K562 (cell line): Measurements from ENCODE around the gene PCDHGB1. TPM values are rescaled to one million over a fixed set of nuclear protein-coding genes. Genes with fewer than 3 reads are reported as not detected.

ENCODE experiments used
- polyA plus RNA-seq, 8 experiments: library from polyadenylated mRNA; depleted of rRNA in 4 of 8; stranded (reverse) in 5 of 8; unstranded in 3 of 8; fragments of >200 nt; fragmentation: Nextera tagmentation in 2 of 8; fragmentation: Illumina TruSeq in 1 of 8; extraction: Ambion mirVana in 2 of 8; extraction: Trizol in 1 of 8; gene quantifications; 2 replicates each; pipeline versions ENCODE4 v1.2.1 to v1.2.3, GENCODE V29; 2011 to 2014; ENCODE audit warnings: inconsistent platforms in 1 of 8, missing spikeins in 1 of 8
- total RNA-seq, 7 experiments: library from RNA; depleted of rRNA in 6 of 7; stranded (reverse); fragments of >200 nt in 6 of 7; fragmentation: Illumina TruSeq in 2 of 7; extraction: Trizol in 2 of 7; gene quantifications; 2 replicates each; pipeline versions ENCODE4 v1.2.1 to v1.2.3, GENCODE V29; 2011 to 2021; ENCODE audit warnings: low replicate concordance in 1 of 7

Gene PCDHGB1
- total and polyA plus RNA-seq, 9 of the 15 experiments (the other 6 are each of a cell fraction or from before 2014, with no cell fraction given) = 0.06 to 0.20 (median 0.07) TPM; not detected in 2

Other genes with a start within 250 kb of the PCDHGB1 start
Only the 7 nearest of the 37 such genes appear.
- 0.12 and 0.14 TPM in 2 replicates for gene PCDHGA1, start 19.6 kb upstream of the PCDHGB1 start, total RNA-seq (2014; rRNA removed)
- 0.13 and 0.18 TPM in 2 replicates for gene PCDHGA1, start 19.6 kb upstream of the PCDHGB1 start, total RNA-seq (2014; rRNA removed; fragmentation: Illumina TruSeq; extraction: Trizol)
- gene PCDHGA1, start 19.6 kb upstream of the PCDHGB1 start, total RNA-seq (2015; rRNA removed; fragmentation: Illumina TruSeq; extraction: Trizol) = 0.15 and 0.18 TPM in 2 replicates
- gene PCDHGA1, start 19.6 kb upstream of the PCDHGB1 start, total RNA-seq (2021) = 0.16 and 0.20 TPM in 2 replicates
- gene PCDHGA1, start 19.6 kb upstream of the PCDHGB1 start, polyA plus RNA-seq (2011; rRNA removed) = 0.08 and 0.26 TPM in 2 replicates
- 0.12 and 0.21 TPM in 2 replicates for gene PCDHGA1, start 19.6 kb upstream of the PCDHGB1 start, polyA plus RNA-seq (2014; fragmentation: Illumina TruSeq; extraction: Trizol)
- not detected for gene PCDHGA1, start 19.6 kb upstream of the PCDHGB1 start, polyA plus RNA-seq (2014; fragmentation: Nextera tagmentation; extraction: Ambion mirVana)
- 0.05 and 0.24 TPM in 2 replicates for gene PCDHGA1, start 19.6 kb upstream of the PCDHGB1 start, polyA plus RNA-seq (2014; rRNA removed)
- 0.08 and 0.23 TPM in 2 replicates for gene PCDHGA2, start 11.3 kb upstream of the PCDHGB1 start, total RNA-seq (2014; rRNA removed)
- 0.03 and 0.07 TPM in 2 replicates for gene PCDHGA2, start 11.3 kb upstream of the PCDHGB1 start, total RNA-seq (2014; rRNA removed; fragmentation: Illumina TruSeq; extraction: Trizol)
- 0.07 and 0.08 TPM in 2 replicates for gene PCDHGA2, start 11.3 kb upstream of the PCDHGB1 start, total RNA-seq (2015; rRNA removed; fragmentation: Illumina TruSeq; extraction: Trizol)
- gene PCDHGA2, start 11.3 kb upstream of the PCDHGB1 start, total RNA-seq (2021) = 0.18 and 0.27 TPM in 2 replicates
- gene PCDHGA2, start 11.3 kb upstream of the PCDHGB1 start, polyA plus RNA-seq (2011; rRNA removed) = 0.03 and 0.10 TPM in 2 replicates
- gene PCDHGA2, start 11.3 kb upstream of the PCDHGB1 start, polyA plus RNA-seq (2014; fragmentation: Illumina TruSeq; extraction: Trizol) = 0.12 and 0.15 TPM in 2 replicates
- not detected for gene PCDHGA2, start 11.3 kb upstream of the PCDHGB1 start, polyA plus RNA-seq (2014; fragmentation: Nextera tagmentation; extraction: Ambion mirVana)
- gene PCDHGA2, start 11.3 kb upstream of the PCDHGB1 start, polyA plus RNA-seq (2014; rRNA removed) = 0.18 and 0.27 TPM in 2 replicates
- gene PCDHGA3, start 6.3 kb upstream of the PCDHGB1 start, total RNA-seq (2014; rRNA removed) = 0.23 and 0.33 TPM in 2 replicates
- gene PCDHGA3, start 6.3 kb upstream of the PCDHGB1 start, total RNA-seq (2014; rRNA removed; fragmentation: Illumina TruSeq; extraction: Trizol) = 0.13 and 0.18 TPM in 2 replicates
- gene PCDHGA3, start 6.3 kb upstream of the PCDHGB1 start, total RNA-seq (2015; rRNA removed; fragmentation: Illumina TruSeq; extraction: Trizol) = 0.11 and 0.14 TPM in 2 replicates
- gene PCDHGA3, start 6.3 kb upstream of the PCDHGB1 start, total RNA-seq (2021) = 0.24 and 0.38 TPM in 2 replicates
- 0.15 TPM in 1 of 2 replicates, not detected in the other for gene PCDHGA3, start 6.3 kb upstream of the PCDHGB1 start, polyA plus RNA-seq (2011; rRNA removed)
- gene PCDHGA3, start 6.3 kb upstream of the PCDHGB1 start, polyA plus RNA-seq (2014; fragmentation: Illumina TruSeq; extraction: Trizol) = 0.12 and 0.13 TPM in 2 replicates
- not detected for gene PCDHGA3, start 6.3 kb upstream of the PCDHGB1 start, polyA plus RNA-seq (2014; fragmentation: Nextera tagmentation; extraction: Ambion mirVana)
- 0.28 TPM in 1 of 2 replicates, not detected in the other for gene PCDHGA3, start 6.3 kb upstream of the PCDHGB1 start, polyA plus RNA-seq (2014; rRNA removed)
- 0.20 and 0.36 TPM in 2 replicates for gene PCDHGA4, start 4.9 kb downstream of the PCDHGB1 start, total RNA-seq (2014; rRNA removed)
- gene PCDHGA4, start 4.9 kb downstream of the PCDHGB1 start, total RNA-seq (2014; rRNA removed; fragmentation: Illumina TruSeq; extraction: Trizol) = 0.18 and 0.32 TPM in 2 replicates
- 0.26 and 0.40 TPM in 2 replicates for gene PCDHGA4, start 4.9 kb downstream of the PCDHGB1 start, total RNA-seq (2015; rRNA removed; fragmentation: Illumina TruSeq; extraction: Trizol)
- 0.27 and 0.40 TPM in 2 replicates for gene PCDHGA4, start 4.9 kb downstream of the PCDHGB1 start, total RNA-seq (2021)
- gene PCDHGA4, start 4.9 kb downstream of the PCDHGB1 start, polyA plus RNA-seq (2011; rRNA removed) = 0.16 and 0.17 TPM in 2 replicates
- 0.21 and 0.39 TPM in 2 replicates for gene PCDHGA4, start 4.9 kb downstream of the PCDHGB1 start, polyA plus RNA-seq (2014; fragmentation: Illumina TruSeq; extraction: Trizol)
- not detected for gene PCDHGA4, start 4.9 kb downstream of the PCDHGB1 start, polyA plus RNA-seq (2014; fragmentation: Nextera tagmentation; extraction: Ambion mirVana)
- 0.09 and 0.12 TPM in 2 replicates for gene PCDHGA4, start 4.9 kb downstream of the PCDHGB1 start, polyA plus RNA-seq (2014; rRNA removed)
- 0.14 and 0.20 TPM in 2 replicates for gene PCDHGB2, start 9.9 kb downstream of the PCDHGB1 start, total RNA-seq (2014; rRNA removed)
- 0.22 and 0.29 TPM in 2 replicates for gene PCDHGB2, start 9.9 kb downstream of the PCDHGB1 start, total RNA-seq (2014; rRNA removed; fragmentation: Illumina TruSeq; extraction: Trizol)
- 0.30 and 0.54 TPM in 2 replicates for gene PCDHGB2, start 9.9 kb downstream of the PCDHGB1 start, total RNA-seq (2015; rRNA removed; fragmentation: Illumina TruSeq; extraction: Trizol)
- gene PCDHGB2, start 9.9 kb downstream of the PCDHGB1 start, total RNA-seq (2021) = 0.36 and 0.42 TPM in 2 replicates
- gene PCDHGB2, start 9.9 kb downstream of the PCDHGB1 start, polyA plus RNA-seq (2011; rRNA removed) = 0.12 and 0.33 TPM in 2 replicates
- 0.24 and 0.28 TPM in 2 replicates for gene PCDHGB2, start 9.9 kb downstream of the PCDHGB1 start, polyA plus RNA-seq (2014; fragmentation: Illumina TruSeq; extraction: Trizol)
- gene PCDHGB2, start 9.9 kb downstream of the PCDHGB1 start, polyA plus RNA-seq (2014; fragmentation: Nextera tagmentation; extraction: Ambion mirVana) = under 1 TPM in 1 of 2 experiments, not detected in 1; 0.06 TPM
- 0.24 and 0.29 TPM in 2 replicates for gene PCDHGB2, start 9.9 kb downstream of the PCDHGB1 start, polyA plus RNA-seq (2014; rRNA removed)
- 0.09 and 0.16 TPM in 2 replicates for gene PCDHGA5, start 14.1 kb downstream of the PCDHGB1 start, total RNA-seq (2014; rRNA removed)
- 0.11 and 0.13 TPM in 2 replicates for gene PCDHGA5, start 14.1 kb downstream of the PCDHGB1 start, total RNA-seq (2014; rRNA removed; fragmentation: Illumina TruSeq; extraction: Trizol)
- 0.14 and 0.15 TPM in 2 replicates for gene PCDHGA5, start 14.1 kb downstream of the PCDHGB1 start, total RNA-seq (2015; rRNA removed; fragmentation: Illumina TruSeq; extraction: Trizol)
- 0.13 and 0.18 TPM in 2 replicates for gene PCDHGA5, start 14.1 kb downstream of the PCDHGB1 start, total RNA-seq (2021)
- gene PCDHGA5, start 14.1 kb downstream of the PCDHGB1 start, polyA plus RNA-seq (2011; rRNA removed) = 0.08 and 0.14 TPM in 2 replicates
- 0.07 and 0.13 TPM in 2 replicates for gene PCDHGA5, start 14.1 kb downstream of the PCDHGB1 start, polyA plus RNA-seq (2014; fragmentation: Illumina TruSeq; extraction: Trizol)
- gene PCDHGA5, start 14.1 kb downstream of the PCDHGB1 start, polyA plus RNA-seq (2014; fragmentation: Nextera tagmentation; extraction: Ambion mirVana) = under 1 TPM in 1 of 2 experiments, not detected in 1; 0.01 TPM
- 0.03 and 0.13 TPM in 2 replicates for gene PCDHGA5, start 14.1 kb downstream of the PCDHGB1 start, polyA plus RNA-seq (2014; rRNA removed)
- gene PCDHGB3, start 20.1 kb downstream of the PCDHGB1 start, total RNA-seq (2014; rRNA removed) = 0.05 and 0.37 TPM in 2 replicates
- gene PCDHGB3, start 20.1 kb downstream of the PCDHGB1 start, total RNA-seq (2014; rRNA removed; fragmentation: Illumina TruSeq; extraction: Trizol) = 0.16 and 0.18 TPM in 2 replicates
- gene PCDHGB3, start 20.1 kb downstream of the PCDHGB1 start, total RNA-seq (2015; rRNA removed; fragmentation: Illumina TruSeq; extraction: Trizol) = 0.11 and 0.23 TPM in 2 replicates
- 0.07 and 0.16 TPM in 2 replicates for gene PCDHGB3, start 20.1 kb downstream of the PCDHGB1 start, total RNA-seq (2021)
- 0.05 and 0.11 TPM in 2 replicates for gene PCDHGB3, start 20.1 kb downstream of the PCDHGB1 start, polyA plus RNA-seq (2011; rRNA removed)
- gene PCDHGB3, start 20.1 kb downstream of the PCDHGB1 start, polyA plus RNA-seq (2014; fragmentation: Illumina TruSeq; extraction: Trizol) = 0.10 and 0.19 TPM in 2 replicates
- not detected for gene PCDHGB3, start 20.1 kb downstream of the PCDHGB1 start, polyA plus RNA-seq (2014; fragmentation: Nextera tagmentation; extraction: Ambion mirVana)
- 0.09 and 0.15 TPM in 2 replicates for gene PCDHGB3, start 20.1 kb downstream of the PCDHGB1 start, polyA plus RNA-seq (2014; rRNA removed)